Liver (tissue), 9 donors: Measurements from ENCODE around the gene KIAA0513. TPM values are rescaled to one million over a fixed set of nuclear protein-coding genes. Genes with fewer than 3 reads are reported as not detected.

Experiments
- DNase-seq: peaks from one replicate; pipeline ENCODE4 v3.0.0-alpha.2; 2017; ENCODE audit warnings: low spot score
- H3K27ac ChIP-seq, 2 donors: one replicate each; pipeline ENCODE4 v1.7.0; 2013; ENCODE audit warnings: inconsistent platforms in 2 of 2, low read length in 2 of 2, control low read depth in 1 of 2, low read depth in 1 of 2, mild to moderate bottlenecking in 1 of 2
- H3K27me3 ChIP-seq, 4 donors: one replicate each; pipeline versions ENCODE4 v1.6.1 to v1.7.0; 2013; ENCODE audit warnings: low read length in 3 of 4, inconsistent platforms in 1 of 4, mild to moderate bottlenecking in 1 of 4, moderate library complexity in 1 of 4; ENCODE audit not compliant: control insufficient read depth in 4 of 4, insufficient read depth in 4 of 4
- H3K36me3 ChIP-seq, 4 donors: one replicate each; pipeline versions ENCODE4 v1.6.1 to v1.7.0; 2013; ENCODE audit warnings: low read length in 3 of 4, mild to moderate bottlenecking in 3 of 4, low read depth in 1 of 4, moderate library complexity in 1 of 4; ENCODE audit not compliant: control insufficient read depth in 4 of 4, insufficient read depth in 3 of 4
- H3K4me1 ChIP-seq, 4 donors: one replicate each; pipeline versions ENCODE4 v1.6.1 to v1.7.0; 2013; ENCODE audit warnings: low read length in 3 of 4, mild to moderate bottlenecking in 3 of 4, moderate library complexity in 1 of 4; ENCODE audit not compliant: control insufficient read depth in 4 of 4, insufficient read depth in 4 of 4
- H3K4me3 ChIP-seq, 3 donors: one replicate each; pipeline versions ENCODE4 v1.6.1 to v1.7.0; 2013; ENCODE audit warnings: low read length in 3 of 3, control low read depth in 1 of 3, low read depth in 1 of 3, mild to moderate bottlenecking in 1 of 3
- H3K9ac ChIP-seq, 2 donors: one replicate each; pipeline ENCODE4 v1.7.0; 2013; ENCODE audit warnings: low read length in 2 of 2, mild to moderate bottlenecking in 2 of 2, moderate library complexity in 2 of 2, control low read depth in 1 of 2, low read depth in 1 of 2
- H3K9me3 ChIP-seq, 4 donors: one replicate each; pipeline versions ENCODE4 v1.6.1 to v1.7.0; 2013; ENCODE audit warnings: low read length in 3 of 4; ENCODE audit not compliant: control insufficient read depth in 4 of 4
- EGR1 ChIP-seq, 2 donors: IDR thresholded peaks; 2 replicates each; pipeline ENCODE4 v1.6.1; 2016 to 2018; ENCODE audit warnings: antibody characterized with exemption in 2 of 2, low read depth in 2 of 2
- FOXA1 ChIP-seq: IDR thresholded peaks from 2 replicates; pipeline ENCODE4 v1.6.1; 2016; ENCODE audit warnings: antibody characterized with exemption
- FOXA2 ChIP-seq: IDR thresholded peaks from 2 replicates; pipeline ENCODE4 v1.6.1; 2016; ENCODE audit warnings: antibody characterized with exemption
- GABPA ChIP-seq, 2 donors: IDR thresholded peaks in 1 of 2; conservative IDR thresholded peaks in 1 of 2; 2 replicates each; pipeline ENCODE4 v1.6.1; 2016; ENCODE audit warnings: antibody characterized with exemption in 2 of 2, mild to moderate bottlenecking in 1 of 2, moderate library complexity in 1 of 2
- HNF4A ChIP-seq, 2 donors: conservative IDR thresholded peaks; 2 replicates each; pipeline ENCODE4 v1.6.1; 2016; ENCODE audit warnings: antibody characterized with exemption in 2 of 2, mild to moderate bottlenecking in 2 of 2
- HNF4G ChIP-seq: IDR thresholded peaks from 2 replicates; pipeline ENCODE4 v1.6.1; 2016; ENCODE audit warnings: antibody characterized with exemption
- JUND ChIP-seq, 2 donors: IDR thresholded peaks; 2 replicates each; pipeline ENCODE4 v1.6.1; 2016; ENCODE audit warnings: antibody characterized with exemption in 2 of 2
- MAX ChIP-seq: IDR thresholded peaks from 2 replicates; pipeline ENCODE4 v1.6.1; 2016; ENCODE audit warnings: antibody characterized with exemption
- NR2F2 ChIP-seq: IDR thresholded peaks from 2 replicates; pipeline ENCODE4 v1.6.1; 2016; ENCODE audit warnings: antibody characterized with exemption
- RAD21 ChIP-seq, 2 donors: IDR thresholded peaks; 2 replicates each; pipeline ENCODE4 v1.6.1; 2016; ENCODE audit warnings: antibody characterized with exemption in 2 of 2, mild to moderate bottlenecking in 2 of 2
- REST ChIP-seq: IDR thresholded peaks from 2 replicates; pipeline ENCODE4 v1.6.1; 2016; ENCODE audit warnings: antibody characterized with exemption, mild to moderate bottlenecking
- RXRA ChIP-seq, 2 donors: IDR thresholded peaks; 2 replicates each; pipeline ENCODE4 v1.6.1; 2017 to 2018; ENCODE audit warnings: antibody characterized with exemption in 2 of 2, mild to moderate bottlenecking in 1 of 2
- SP1 ChIP-seq: IDR thresholded peaks from 2 replicates; pipeline ENCODE4 v1.6.1; 2018; ENCODE audit warnings: antibody characterized with exemption, mild to moderate bottlenecking
- TAF1 ChIP-seq: conservative IDR thresholded peaks from 2 replicates; pipeline ENCODE4 v1.6.1; 2016; ENCODE audit warnings: antibody characterized with exemption, mild to moderate bottlenecking
- YY1 ChIP-seq: IDR thresholded peaks from 2 replicates; pipeline ENCODE4 v1.6.1; 2016; ENCODE audit warnings: antibody characterized with exemption, mild to moderate bottlenecking
- WGBS: extraction: QIAGEN DNeasy Blood & Tissue Kit; methylation state at CpG from one replicate; pipeline ENCODE4 v1.1.7; 2013; 5-methylcytosine and 5-hydroxymethylcytosine counted together
- polyA plus RNA-seq, 2 donors: library from polyadenylated mRNA; stranded (reverse) in 1 of 2; unstranded in 1 of 2; fragments of 200-250 nt in 1 of 2; fragments of >200 nt in 1 of 2; fragmentation: Nextera tagmentation in 1 of 2; extraction: Ambion mirVana in 1 of 2; gene quantifications; one replicate each; pipeline versions ENCODE4 v1.2.1 to v1.2.3, GENCODE V29; 2013 to 2015
- total RNA-seq, 2 donors: library from RNA; depleted of rRNA; stranded (reverse); fragments of >200 nt; gene quantifications; one replicate each; pipeline ENCODE4 v1.2.3, GENCODE V29; 2014
- TF ChIP-seq, protein P1 (sequence below): IDR thresholded peaks from 2 replicates; pipeline ENCODE4 v1.6.1; 2016; ENCODE audit warnings: antibody characterized with exemption
- TF ChIP-seq, protein P2 (sequence below): IDR thresholded peaks from 2 replicates; pipeline ENCODE4 v1.6.1; 2016; ENCODE audit warnings: antibody characterized with exemption
- TF ChIP-seq, protein P3 (sequence below): fragments of 150-350 bp; IDR thresholded peaks from 2 replicates; pipeline ENCODE4 v1.5.1; 2017; ENCODE audit warnings: improper control_type of control experiment, low read depth, low read length; ENCODE audit not compliant: missing input control
- donor health status: healthy.
- donor health status: healthy.
- donor health status: healthy.
- donor health status: healthy.
- donor health status: healthy.

Gene KIAA0513
- total and polyA plus RNA-seq, 4 donors: 1.5 to 5.9 (median 2.9) TPM

- Histone ChIP-seq H3K36me3 (no peaks in the 10 kb centered on the region), H3K9me3 (no peaks in the 10 kb centered on the region), H3K4me1 (no peaks in the 10 kb centered on the region), H3K27ac (no peak overlapping the region), H3K9ac (no peak overlapping the region), H3K27me3 (no peaks in the 10 kb centered on the region), H3K4me3 (no peak overlapping the region)
- TF ChIP-seq FOXA1 (no peak), RXRA (IDR thresholded peaks at IDR 0.05) (no peak), EGR1 (IDR thresholded peaks at IDR 0.05; ENCODE audit: low read depth in 2 of 2) (no peak), SP1 (no peak), JUND (IDR thresholded peaks at IDR 0.05) (no peak), MAX (no peak), NR2F2 (no peak), HNF4A (conservative IDR thresholded peaks at IDR 0.05) (no peak), HNF4G (no peak), RAD21 (IDR thresholded peaks at IDR 0.05) (no peak), TAF1 (no peak), FOXA2 (no peak), GABPA (IDR thresholded peaks at IDR 0.05 in 1 of 2, conservative IDR thresholded peaks at IDR 0.05 in 1 of 2) (no peak)
- TF ChIP-seq, protein P1, sequence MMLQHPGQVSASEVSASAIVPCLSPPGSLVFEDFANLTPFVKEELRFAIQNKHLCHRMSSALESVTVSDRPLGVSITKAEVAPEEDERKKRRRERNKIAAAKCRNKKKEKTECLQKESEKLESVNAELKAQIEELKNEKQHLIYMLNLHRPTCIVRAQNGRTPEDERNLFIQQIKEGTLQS: no peak
- TF ChIP-seq, protein P2, sequence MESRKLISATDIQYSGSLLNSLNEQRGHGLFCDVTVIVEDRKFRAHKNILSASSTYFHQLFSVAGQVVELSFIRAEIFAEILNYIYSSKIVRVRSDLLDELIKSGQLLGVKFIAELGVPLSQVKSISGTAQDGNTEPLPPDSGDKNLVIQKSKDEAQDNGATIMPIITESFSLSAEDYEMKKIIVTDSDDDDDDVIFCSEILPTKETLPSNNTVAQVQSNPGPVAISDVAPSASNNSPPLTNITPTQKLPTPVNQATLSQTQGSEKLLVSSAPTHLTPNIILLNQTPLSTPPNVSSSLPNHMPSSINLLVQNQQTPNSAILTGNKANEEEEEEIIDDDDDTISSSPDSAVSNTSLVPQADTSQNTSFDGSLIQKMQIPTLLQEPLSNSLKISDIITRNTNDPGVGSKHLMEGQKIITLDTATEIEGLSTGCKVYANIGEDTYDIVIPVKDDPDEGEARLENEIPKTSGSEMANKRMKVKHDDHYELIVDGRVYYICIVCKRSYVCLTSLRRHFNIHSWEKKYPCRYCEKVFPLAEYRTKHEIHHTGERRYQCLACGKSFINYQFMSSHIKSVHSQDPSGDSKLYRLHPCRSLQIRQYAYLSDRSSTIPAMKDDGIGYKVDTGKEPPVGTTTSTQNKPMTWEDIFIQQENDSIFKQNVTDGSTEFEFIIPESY: no peak
- TF ChIP-seq, protein P3, sequence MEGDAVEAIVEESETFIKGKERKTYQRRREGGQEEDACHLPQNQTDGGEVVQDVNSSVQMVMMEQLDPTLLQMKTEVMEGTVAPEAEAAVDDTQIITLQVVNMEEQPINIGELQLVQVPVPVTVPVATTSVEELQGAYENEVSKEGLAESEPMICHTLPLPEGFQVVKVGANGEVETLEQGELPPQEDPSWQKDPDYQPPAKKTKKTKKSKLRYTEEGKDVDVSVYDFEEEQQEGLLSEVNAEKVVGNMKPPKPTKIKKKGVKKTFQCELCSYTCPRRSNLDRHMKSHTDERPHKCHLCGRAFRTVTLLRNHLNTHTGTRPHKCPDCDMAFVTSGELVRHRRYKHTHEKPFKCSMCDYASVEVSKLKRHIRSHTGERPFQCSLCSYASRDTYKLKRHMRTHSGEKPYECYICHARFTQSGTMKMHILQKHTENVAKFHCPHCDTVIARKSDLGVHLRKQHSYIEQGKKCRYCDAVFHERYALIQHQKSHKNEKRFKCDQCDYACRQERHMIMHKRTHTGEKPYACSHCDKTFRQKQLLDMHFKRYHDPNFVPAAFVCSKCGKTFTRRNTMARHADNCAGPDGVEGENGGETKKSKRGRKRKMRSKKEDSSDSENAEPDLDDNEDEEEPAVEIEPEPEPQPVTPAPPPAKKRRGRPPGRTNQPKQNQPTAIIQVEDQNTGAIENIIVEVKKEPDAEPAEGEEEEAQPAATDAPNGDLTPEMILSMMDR: no peak
- no peak for DNase-seq
- 94% methylated on average over 5 of the region's 5 CpGs for WGBS
These were observed 10.1 kb downstream of the KIAA0513 start for GRCh38 chr16:85037721-85038120.

GRCh38 chr16:85040685-85041084 lies 13.1 kb downstream of the KIAA0513 start:
- no peak for DNase-seq
- Histone ChIP-seq H3K36me3 (no peaks in the 10 kb centered on the region), H3K9ac (no peak overlapping the region), H3K27me3 (no peaks in the 10 kb centered on the region), H3K4me3 (no peak overlapping the region), H3K27ac (no peak overlapping the region), H3K9me3 (no peaks in the 10 kb centered on the region), H3K4me1 (no peaks in the 10 kb centered on the region)
- WGBS: 96% methylated on average over 6 of the region's 6 CpGs
- TF ChIP-seq, protein P1: no peak
- TF ChIP-seq RAD21 (IDR thresholded peaks at IDR 0.05): no peak
- no peak for TF ChIP-seq TAF1
- TF ChIP-seq RXRA (IDR thresholded peaks at IDR 0.05): no peak
- no peak for TF ChIP-seq GABPA (IDR thresholded peaks at IDR 0.05 in 1 of 2, conservative IDR thresholded peaks at IDR 0.05 in 1 of 2)
- TF ChIP-seq HNF4A (conservative IDR thresholded peaks at IDR 0.05): no peak
- TF ChIP-seq SP1: no peak
- TF ChIP-seq, protein P2: no peak
- TF ChIP-seq, protein P3: no peak
- TF ChIP-seq YY1: no peak
- TF ChIP-seq REST: no peak
- no peak for TF ChIP-seq FOXA1
- no peak for TF ChIP-seq EGR1 (IDR thresholded peaks at IDR 0.05; ENCODE audit: low read depth in 2 of 2)
- TF ChIP-seq JUND (IDR thresholded peaks at IDR 0.05): no peak
- no peak for TF ChIP-seq NR2F2
